Stimulated activated CD4-positive, alpha-beta T cell treated with anti-CD3 and anti-CD28 coated beads, Interleukin-15, amount 100 ng/mL, for 1 hour (primary cell): ENCODE data around the gene SLC15A4.
"Not testable (repeated sequence)": the region's sequence is repeated elsewhere in the genome, so short reads cannot be mapped to it uniquely, and the experiment has no call there.

Source experiments
- DNase-seq, 2 donors: peaks; one replicate each; pipeline ENCODE4 v3.0.0-alpha.2; 2020; ENCODE audit warnings: low read depth in 1 of 2, low spot score in 1 of 2

The SLC15A4 gene

DNA sequence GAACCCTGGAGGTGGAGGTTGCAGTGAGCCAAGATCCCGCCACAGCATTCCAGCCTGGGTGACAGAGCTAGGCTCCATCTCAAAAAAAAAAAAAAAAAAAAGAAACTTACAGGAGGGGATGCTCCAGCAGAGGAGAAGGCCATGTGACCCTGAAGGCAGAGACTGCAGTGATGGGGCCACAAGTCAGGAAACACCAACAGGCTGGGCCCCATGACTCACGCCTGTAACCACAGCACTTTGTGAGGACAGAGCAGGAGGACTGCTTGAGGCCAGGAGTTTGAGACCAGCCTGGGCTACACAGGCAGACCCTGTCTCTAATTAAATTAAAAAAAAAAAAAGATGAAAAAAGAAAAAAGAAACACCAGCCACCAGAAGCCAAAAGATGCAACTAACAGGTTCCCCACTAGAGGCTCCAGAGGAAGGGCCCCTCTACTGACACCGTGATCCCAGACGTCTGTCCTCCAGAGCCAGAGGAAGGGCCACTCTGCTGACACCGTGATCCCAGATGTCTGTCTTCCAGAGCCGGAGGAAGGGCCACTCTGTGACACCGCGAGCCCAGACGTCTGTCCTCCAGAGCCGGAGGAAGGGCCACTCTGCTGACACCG, 20.4 kb upstream of the SLC15A4 start:
- no peak for DNase-seq

GRCh38 chr12:128843538-128843937, 19.8 kb upstream of the SLC15A4 start:
- DNase-seq = no peak

GRCh38 chr12:128842579-128842978, 18.8 kb upstream of the SLC15A4 start:
- DNase-seq = no peak

DNA sequence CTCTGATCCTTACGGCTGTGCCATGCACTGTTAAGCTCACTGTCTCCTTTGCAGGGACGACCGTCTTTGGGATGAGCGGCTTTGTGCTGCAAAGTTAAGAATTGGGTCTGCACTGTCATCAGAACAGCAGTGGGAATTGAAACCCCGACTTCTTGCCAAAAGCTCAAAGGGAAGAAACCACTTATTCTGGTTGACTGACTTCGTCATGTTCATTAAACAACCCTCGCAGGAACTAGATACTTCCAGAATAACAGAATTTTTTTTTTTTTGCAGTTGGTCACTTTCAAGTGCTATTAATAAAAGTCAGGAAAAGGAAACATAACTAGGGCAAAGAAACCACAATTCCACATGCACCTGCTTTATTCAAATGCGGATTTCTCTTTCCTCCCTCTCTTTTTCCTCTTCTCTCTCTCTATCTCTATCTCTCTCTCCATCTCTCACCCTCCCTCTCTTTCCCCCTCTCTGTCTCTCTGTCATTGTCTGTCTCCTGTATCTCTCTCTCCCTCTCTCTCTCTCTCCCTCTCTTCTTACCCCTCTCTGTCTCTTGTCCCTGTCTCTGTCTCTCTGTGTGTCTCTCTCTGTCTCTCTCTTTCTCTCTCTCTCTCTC, 17.2 kb upstream of the SLC15A4 start:
- no peak for DNase-seq

DNA sequence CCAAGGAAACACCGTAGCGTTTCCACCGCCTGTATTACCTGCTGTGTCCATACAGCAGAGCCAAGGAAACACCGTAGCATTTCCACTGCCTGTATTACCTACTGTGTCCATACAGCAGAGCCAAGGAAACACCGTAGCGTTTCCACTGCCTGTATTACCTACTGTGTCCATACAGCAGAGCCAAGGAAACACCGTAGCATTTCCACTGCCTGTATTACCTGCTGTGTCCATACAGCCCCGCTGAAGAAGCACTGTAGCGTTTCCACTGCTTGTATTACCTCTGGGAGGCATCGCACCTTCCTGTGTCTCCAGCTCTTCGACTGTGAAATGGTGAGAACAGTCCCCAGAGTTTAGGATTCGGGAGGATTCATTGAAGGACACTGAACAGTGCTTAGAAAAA, 16.1 kb upstream of the SLC15A4 start:
- DNase-seq = not testable (repeated sequence)

DNA sequence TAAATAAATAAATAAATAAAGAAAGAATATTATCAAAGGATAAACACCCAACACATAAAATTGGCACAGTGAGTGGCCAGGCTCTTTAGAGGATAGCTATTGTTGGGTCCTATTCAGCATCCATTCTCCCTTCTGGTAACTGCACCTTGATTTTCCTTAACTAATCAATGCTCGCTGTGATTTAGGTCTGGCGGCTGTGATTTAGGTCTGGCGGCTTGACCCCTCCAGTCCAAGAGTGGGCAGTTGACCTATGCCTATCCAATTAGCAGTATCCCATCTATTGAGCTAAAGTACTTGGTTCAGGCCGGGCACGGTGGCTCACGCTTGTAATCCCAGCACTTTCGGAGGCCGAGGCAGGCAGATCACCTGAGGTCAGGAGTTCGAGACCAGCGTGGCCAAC, 9.7 kb upstream of the SLC15A4 start:
- no peak for DNase-seq

- no peak for DNase-seq
These were observed 6.7 kb upstream of the SLC15A4 start for GRCh38 chr12:128830505-128830893.

DNA sequence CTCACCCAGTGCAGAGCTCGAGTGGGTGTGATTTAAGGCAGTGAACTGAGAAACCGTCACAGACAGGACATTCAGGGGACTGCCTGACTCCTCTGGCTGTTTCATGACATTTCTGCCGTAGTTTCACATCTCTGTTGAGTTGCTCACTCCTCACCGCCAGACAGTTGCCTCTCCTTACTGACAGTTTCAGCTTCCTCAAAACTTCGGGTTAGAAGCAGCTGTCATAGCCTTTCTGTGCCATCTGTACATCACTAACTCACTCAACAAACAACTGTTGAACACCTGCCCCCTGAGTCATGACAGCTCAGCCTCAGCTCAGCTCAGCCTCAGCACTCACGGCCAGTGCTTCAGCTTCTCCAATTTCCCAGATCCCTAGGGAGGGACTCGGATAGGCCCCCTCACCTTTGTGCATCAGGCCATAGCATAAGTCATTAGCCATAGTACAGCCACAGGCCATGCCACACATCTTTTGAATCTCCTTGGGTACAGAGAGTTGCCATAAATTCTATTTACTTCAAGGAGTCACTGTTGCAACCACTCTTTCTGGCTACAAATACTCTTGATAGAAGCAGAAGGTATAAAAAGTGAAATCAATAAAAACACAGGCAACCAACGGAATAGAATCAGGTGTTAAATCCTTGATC, 6.2 kb upstream of the SLC15A4 start:
- no peak for DNase-seq

- DNase-seq = no peak
These were observed 4.0 kb upstream of the SLC15A4 start for GRCh38 chr12:128827724-128828123.

GRCh38 chr12:128825835-128826234, 2.1 kb upstream of the SLC15A4 start:
- DNase-seq = no peak

- no peak for DNase-seq
These were observed 392 bp downstream of the SLC15A4 start for GRCh38 chr12:128823216-128823915.

- no peak for DNase-seq
These were observed 2.9 kb downstream of the SLC15A4 start for GRCh38 chr12:128820723-128821432.

DNA sequence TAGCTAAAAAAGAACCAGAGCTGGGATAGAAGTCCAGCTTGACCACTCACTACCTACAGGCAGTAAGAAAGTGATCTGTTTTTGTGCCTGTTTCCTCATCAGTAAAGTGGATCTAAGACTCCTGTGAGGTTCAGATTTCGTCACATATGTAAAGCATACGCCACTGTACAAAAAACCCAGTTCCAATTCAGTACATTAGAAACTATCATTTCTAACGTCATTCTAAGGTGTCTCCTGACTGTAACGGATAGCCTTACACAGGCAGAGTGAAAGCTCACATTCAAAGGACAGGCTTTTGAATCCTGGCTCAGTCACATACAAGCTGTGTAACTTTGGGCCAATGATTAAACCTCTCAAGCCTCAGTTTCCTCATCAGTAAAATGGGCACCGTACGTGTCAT, 3.5 kb downstream of the SLC15A4 start:
- DNase-seq = no peak

DNA sequence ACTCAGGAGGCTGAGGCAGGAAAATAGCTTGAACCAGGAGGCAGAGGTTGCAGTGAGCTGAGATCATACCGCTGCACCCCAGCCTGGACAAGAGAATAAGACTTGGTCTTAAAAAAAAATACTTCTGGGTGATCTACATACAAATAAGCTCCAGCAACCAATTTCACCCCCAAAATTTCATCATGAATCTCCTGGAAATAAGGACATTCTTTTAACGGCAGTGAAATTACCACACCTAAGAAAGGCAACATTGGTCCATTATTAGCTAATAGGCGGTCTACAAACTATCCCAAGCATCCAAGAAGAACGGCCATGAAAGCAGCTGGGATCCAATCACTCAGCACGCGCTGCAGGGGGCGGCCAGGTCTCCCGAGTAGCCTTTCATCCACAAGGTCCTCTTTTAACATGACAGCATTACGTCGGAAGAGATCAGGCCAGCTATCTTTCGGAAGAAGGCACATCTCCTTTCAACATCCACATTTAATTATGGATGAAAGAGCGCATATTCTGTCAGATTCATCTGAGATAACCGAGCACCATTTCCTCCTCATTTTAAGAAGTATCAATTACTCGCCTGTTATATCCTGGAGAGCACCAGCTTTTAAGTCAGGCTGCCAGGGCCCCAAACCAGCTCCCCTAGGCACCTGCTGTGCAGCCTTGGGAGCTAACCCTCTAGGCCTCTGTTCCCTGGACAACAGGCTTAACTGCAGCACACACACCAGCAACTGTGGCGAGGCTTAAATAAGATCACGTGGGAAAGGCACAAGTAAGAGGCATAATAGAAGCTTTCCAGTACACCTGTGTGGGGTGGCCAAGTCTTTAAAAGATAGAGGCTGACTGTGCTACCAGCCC, 4.2 kb downstream of the SLC15A4 start:
- DNase-seq = no peak

- DNase-seq = no peak
These were observed 5.4 kb downstream of the SLC15A4 start for GRCh38 chr12:128818065-128819022.

DNA sequence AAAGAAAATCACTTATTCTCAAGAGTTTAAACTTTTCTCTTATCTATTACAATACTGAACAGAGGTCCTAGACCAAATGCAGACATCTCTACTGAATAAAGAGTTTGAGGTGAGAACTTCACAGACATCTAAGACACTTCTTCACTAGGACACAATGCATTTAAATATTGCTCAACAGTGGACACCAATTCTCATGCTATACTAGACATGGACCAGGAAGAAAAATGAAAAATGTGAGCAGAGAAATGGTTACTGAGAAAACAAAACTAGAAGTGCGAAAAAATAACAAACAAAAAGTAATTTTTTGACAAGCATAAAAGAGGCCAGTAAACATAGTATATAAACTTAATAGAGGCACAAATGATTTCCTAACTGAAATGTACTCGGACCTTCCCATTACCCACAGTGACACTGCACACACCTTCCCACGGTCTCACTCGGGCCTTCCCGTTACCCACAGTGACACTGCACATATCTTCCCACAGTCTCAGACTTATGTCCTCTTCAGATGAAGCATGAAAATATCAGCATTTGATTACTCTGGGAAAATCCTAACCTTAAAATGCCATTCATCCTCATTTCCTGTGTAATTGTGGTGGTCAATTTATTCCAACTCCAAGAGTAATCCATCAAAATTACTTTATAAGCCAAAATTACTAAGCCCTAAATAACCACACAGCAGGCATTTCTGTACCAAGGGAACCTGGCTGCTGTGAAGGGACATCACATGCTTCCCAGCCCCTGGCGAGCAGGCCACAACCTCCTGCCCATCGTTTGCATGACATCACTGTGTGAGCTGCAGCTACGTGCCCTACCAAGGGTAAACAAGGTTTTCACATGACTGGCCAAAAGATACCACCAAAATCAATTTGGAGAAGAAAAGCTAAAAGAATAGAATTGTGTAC, 6.4 kb downstream of the SLC15A4 start:
- no peak for DNase-seq

DNA sequence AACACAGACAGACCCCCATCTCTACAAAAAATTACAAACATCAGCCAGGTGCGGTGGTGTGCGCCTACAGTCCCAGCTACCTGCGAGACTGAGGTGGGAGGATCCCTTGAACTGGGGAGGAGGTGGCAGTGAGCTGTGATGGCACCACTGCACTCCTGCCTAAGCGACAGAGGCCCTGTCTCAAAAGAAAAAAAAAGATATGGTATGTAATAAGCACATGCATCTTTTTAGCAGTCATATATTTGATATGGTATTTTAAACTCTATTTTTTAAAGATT, 7.2 kb downstream of the SLC15A4 start:
- no peak for DNase-seq

DNA sequence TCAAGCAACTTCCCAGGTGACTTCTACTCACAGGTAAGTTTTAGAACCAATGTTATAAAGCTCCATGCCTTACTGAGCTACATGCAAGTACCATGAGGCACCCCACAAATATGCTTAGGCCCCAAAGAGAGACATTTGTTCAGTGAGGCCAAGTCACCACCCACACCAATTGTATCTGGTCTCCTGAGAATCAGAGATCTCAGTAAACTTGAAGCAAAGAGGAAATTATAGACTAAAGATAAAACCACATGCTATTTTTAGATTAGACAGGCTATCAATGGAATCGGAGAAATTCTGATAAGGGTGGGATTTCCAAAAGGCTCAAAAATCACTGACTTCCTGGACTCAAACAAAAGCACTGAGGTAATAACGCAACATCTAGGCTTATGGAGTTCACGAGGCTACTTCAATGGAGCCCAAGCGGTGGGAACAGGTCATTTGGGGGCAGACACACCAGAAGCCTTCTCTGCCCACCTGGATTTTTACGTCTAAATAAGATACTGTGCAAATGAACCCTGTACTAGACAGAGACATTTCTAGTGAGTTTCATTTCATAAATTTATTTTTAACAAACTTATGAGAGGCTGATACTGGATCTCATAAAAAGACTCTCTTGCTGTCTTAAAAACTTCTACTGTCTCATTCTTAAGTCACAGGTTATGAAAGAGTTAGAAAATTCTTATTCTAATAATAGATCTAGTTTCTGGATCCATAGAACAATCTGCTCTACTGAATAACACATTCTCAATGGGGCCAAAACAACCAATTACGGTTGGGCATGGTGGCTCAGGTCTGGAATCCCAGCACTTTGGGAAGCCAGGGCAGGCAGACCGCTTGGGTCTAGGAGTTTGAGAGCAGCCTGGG, 7.7 kb downstream of the SLC15A4 start:
- no peak for DNase-seq
